Tibial nerve (tissue), 4 donors: ENCODE results near the gene FTH1.

Experiments used
- CTCF ChIP-seq, 5 experiments: fragments of 200-600 bp in 3 of 5; fragments of 450-650 bp in 2 of 5; sonication (generic) in 3 of 5; IDR thresholded peaks; one replicate each; pipeline ENCODE4 v1.5.1; 2016 to 2019; ENCODE audit warnings: antibody characterized with exemption in 5 of 5, mild to moderate bottlenecking in 3 of 5, moderate library complexity in 2 of 5
- EP300 ChIP-seq, 2 donors: sonication (generic); formaldehyde crosslinking; IDR thresholded peaks; one replicate each; pipeline ENCODE4 v1.6.1; 2017; ENCODE audit warnings: antibody characterized with exemption in 2 of 2, mild to moderate bottlenecking in 1 of 2

DNA sequence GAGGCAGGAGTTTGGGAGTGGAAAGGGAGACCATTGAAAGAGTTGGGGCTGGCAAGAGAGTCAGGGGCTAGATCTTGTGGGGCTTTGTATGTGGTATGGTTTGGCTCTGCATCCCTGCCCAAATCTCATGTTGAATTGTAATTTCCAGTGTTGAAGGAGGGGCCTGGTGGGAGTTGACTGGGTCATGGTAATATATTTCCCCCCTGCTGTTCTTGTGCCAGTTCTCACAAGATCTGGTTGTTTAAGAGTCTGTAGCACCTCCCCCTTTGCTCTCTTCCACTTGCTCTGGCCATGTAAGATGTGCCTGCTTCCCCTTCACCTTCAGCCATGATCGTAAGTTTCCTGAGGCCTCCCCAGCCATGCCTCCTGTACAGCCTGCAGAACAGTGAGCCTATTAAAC, 39.9 kb downstream of the FTH1 start:
- no peak for TF ChIP-seq CTCF (IDR thresholded peaks at IDR 0.05)
- TF ChIP-seq EP300 (IDR thresholded peaks at IDR 0.05), result no peak
